ENCODE data around the gene GMEB2. TPM values are rescaled to one million over a fixed set of nuclear protein-coding genes. Genes with fewer than 3 reads are reported as not detected.
A peak's percentile ranks its signal among the peaks of the same experiment; 100 is the strongest.

The GMEB2 gene
- total RNA-seq, 3 donors from 2014 or later = 10.3 to 12.8 (median 11.4) TPM

DNA sequence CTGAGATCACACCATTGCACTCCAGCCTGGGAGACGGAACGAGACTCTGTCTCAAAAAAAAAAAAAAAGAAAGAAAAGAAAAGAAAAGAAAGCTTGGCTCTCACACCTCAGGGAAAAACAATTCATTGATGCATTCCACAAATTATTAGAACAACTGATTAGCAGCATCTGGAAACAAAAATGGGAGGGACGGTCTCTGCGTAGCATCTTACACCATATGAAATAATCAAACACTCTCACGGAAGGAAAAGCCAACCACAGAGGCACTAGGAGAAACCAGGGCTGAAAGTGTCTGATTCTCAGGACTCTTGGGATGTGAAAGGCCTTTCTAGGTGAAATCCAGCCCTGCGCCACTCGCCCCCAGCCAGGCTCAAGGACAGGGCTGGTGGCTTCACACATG, 50.6 kb downstream of the GMEB2 start:
- Histone ChIP-seq H3K36me3 (ENCODE audit: low read depth) (no peaks in the 10 kb centered on the region), H3K4me3 (no peak overlapping the region), H3K9me3 (no peaks in the 10 kb centered on the region), H3K4me1 (ENCODE audit: low read depth) (peaks cover 15% of the 10 kb centered on the region)
- ATAC-seq (no peak), DNase-seq (no peak)
- intact Hi-C loops (cut with DNase I, micrococcal nuclease) = no loop called here
- TF ChIP-seq, protein P1, sequence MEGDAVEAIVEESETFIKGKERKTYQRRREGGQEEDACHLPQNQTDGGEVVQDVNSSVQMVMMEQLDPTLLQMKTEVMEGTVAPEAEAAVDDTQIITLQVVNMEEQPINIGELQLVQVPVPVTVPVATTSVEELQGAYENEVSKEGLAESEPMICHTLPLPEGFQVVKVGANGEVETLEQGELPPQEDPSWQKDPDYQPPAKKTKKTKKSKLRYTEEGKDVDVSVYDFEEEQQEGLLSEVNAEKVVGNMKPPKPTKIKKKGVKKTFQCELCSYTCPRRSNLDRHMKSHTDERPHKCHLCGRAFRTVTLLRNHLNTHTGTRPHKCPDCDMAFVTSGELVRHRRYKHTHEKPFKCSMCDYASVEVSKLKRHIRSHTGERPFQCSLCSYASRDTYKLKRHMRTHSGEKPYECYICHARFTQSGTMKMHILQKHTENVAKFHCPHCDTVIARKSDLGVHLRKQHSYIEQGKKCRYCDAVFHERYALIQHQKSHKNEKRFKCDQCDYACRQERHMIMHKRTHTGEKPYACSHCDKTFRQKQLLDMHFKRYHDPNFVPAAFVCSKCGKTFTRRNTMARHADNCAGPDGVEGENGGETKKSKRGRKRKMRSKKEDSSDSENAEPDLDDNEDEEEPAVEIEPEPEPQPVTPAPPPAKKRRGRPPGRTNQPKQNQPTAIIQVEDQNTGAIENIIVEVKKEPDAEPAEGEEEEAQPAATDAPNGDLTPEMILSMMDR (IDR thresholded peaks at IDR 0.05) = no peak

DNA sequence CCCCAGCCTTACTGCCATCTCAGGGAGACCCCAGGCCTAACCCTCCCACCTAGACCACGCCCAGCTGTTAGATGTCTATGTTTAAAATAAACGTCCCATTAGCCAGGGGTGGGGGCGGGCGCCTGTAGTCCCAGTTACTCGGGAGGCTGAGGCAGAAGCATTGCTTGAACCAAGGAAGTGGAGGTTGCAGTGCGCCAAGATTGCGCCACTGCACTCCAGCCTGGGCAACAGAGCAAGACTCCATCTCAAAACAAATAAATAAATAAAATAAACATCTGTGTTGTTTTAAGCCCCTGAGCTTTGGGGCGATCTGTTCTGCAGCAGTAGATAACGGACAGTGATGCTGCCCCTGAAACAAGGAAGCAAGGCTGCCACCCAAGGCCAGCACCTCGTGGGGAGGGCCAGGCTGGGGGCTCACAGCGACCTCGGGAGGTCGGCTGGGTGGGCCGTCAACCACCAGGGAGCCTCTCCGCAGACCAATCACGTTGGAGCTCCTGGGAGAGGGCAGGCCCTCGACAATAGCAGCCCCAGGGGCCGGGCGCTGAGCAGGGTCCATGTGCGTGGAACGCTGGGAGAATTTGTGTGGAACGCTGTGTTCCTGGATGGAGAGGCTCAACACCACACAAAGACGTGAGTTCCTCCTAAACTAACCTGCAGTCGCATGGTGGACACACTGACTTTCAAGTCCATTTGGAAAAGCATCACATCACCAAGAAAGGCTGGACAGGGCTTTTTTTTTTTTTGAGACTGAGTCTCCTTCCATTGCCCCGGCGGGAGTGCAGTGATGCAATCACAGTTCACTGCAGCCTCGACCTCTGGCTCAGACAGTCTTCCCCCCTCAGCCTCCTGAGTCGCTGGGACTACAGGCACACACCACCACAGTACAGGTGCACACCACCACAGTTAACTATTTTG, 51.8 kb downstream of the GMEB2 start:
- Histone ChIP-seq H3K4me1 (ENCODE audit: low read depth) (peaks cover 15% of the 10 kb centered on the region), H3K4me3 (no peak overlapping the region), H3K36me3 (ENCODE audit: low read depth) (no peaks in the 10 kb centered on the region), H3K9me3 (no peaks in the 10 kb centered on the region)
- intact Hi-C loops (cut with DNase I, micrococcal nuclease) = no loop called here
- TF ChIP-seq, protein P1 (IDR thresholded peaks at IDR 0.05) = no peak
- no peak for DNase-seq
- no peak for ATAC-seq

DNA sequence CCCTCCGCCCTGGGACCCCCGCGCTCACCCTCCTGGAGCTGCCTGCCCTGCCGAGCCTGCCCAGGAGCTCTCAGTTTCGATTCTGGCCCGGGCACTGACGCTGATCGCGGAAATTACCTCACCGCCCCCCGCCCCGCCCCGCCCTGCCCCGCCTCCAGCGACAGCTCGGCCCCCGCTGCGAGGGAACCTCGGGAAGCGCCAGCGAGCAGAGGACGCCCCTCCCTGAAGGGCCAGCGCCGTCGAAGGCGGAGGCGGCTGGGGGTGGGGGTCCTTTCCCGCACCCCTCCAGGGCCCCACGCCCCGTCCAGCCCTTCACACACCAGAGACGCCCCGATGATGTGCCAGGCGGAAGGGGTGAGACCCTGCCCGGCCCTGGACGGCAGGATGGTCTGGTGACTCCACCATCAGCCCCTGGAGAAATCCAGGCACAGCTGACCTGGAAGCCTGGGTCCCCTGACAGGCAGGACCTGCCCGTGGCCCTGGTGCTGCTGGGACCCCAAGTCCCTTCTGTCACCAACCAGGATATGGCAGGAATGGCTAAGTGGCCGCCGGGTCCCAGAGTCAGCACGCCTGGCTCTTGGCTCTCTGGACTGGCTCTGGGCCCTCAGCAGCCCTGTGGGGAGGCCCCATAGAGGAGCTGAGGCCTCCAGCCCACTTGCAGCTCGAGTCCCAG, 52.6 kb downstream of the GMEB2 start, which contains the start of gene HELZ2:
HELZ2 (minus strand) TSS at position 84 of the 673 bp plus-strand sequence. CDS start 1,854 bp downstream, outside the sequence.
- DNase-seq (peak; percentile 87 to 88 (median 88)), ATAC-seq (peak; percentile 95)
- intact Hi-C loops (cut with DNase I, micrococcal nuclease) = no loop called here
- peak within 1 kb of the TSS; percentile 57 for H3K4me3 ChIP-seq
- H3K9me3 ChIP-seq = no peaks in the 10 kb centered on the region
- TF ChIP-seq, protein P1 (IDR thresholded peaks at IDR 0.05) = no peak
- H3K4me1 ChIP-seq (ENCODE audit: low read depth) = peaks cover 15% of the 10 kb centered on the region
- no peaks in the 10 kb centered on the region for H3K36me3 ChIP-seq (ENCODE audit: low read depth)

DNA sequence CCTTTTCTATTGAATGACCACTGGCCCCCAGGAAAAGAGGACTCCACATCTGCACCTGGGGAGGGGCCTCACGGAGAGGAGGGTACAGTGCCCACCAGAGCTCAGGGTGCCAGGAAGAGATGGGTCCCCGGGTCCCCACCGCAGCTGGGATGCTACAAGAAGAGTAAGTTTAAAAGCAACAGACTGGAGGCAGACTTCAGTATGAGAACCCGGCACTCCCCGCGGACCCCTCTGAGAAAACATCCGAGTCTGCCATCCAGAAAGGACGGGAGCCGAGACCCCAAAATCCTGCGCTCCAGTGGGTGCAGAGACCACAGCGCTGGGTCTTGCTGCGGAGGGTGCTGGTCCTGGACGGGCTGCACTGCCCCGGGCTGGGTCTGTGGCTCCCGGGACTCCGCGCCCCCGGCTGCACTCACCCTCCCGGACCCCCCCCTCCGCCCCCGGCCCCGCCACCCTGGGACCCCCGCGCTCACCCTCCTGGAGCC, 53.2 kb downstream of the GMEB2 start:
- Histone ChIP-seq H3K9me3 (no peaks in the 10 kb centered on the region), H3K36me3 (ENCODE audit: low read depth) (no peaks in the 10 kb centered on the region), H3K4me3 (peak overlapping the region; percentile 57), H3K4me1 (ENCODE audit: low read depth) (peaks cover 18% of the 10 kb centered on the region)
- TF ChIP-seq, protein P1 (IDR thresholded peaks at IDR 0.05) = no peak
- ATAC-seq (peak; percentile 39), DNase-seq (no peak)
- intact Hi-C loops (cut with DNase I, micrococcal nuclease) = no loop called here

DNA sequence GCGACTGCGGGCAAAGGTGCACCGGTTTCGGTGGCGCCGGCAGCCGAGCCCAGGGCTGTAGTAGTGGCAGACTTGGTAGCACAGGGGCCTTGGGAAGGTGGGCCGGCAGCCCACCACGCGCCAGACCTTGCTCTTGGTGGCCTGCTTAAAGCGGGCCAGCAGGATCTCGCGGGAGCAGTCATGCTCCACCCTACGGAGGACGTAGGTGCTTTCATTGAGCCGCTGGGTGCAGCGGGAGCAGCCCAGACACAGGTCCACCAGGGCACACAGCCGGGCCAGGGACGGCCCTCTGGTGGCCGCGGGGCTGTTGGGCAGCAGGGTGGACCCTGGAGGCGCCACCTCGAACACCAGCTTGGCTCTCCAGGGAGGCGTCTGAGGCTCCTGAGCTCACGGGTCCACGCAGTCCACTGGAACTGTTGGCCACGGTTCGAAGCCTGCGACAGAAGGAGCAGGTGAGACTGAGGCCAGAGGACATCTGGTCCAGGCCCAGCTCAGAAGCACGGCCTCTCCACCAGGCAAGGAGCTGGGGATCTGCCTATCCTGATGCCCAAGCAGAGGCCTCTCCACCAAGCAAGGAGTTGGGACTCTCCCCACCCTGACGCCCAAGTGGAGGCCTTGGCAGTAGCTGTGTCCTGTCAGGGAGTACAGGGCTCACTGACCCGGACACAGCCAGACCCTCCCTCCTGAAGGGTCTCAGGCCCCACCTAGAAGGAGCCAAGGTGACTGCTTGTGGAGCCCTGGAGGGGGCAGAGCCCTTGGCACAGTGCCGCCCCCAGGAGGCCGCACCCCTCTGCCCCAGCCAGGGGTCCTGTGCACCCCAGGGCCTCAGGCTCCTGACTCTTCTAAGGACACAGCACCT, 53.9 kb downstream of the GMEB2 start:
- DNase-seq = peak in 1 of 3 donors; percentile 32
- H3K4me1 ChIP-seq (ENCODE audit: low read depth) = peaks cover 23% of the 10 kb centered on the region

More for the DNA sequence above, 53.9 kb downstream of the GMEB2 start:
- Histone ChIP-seq H3K4me3 (no peak overlapping the region), H3K9me3 (no peaks in the 10 kb centered on the region), H3K36me3 (ENCODE audit: low read depth) (no peaks in the 10 kb centered on the region)
- TF ChIP-seq, protein P1 (IDR thresholded peaks at IDR 0.05) = no peak
- ATAC-seq = peak; percentile 2
- intact Hi-C loops (cut with DNase I, micrococcal nuclease) = no loop called here
